Neuronal stem cell (in vitro differentiated cells): ENCODE results near the gene NUDT7.

Experiments
- DNase-seq: peaks from one replicate; pipeline ENCODE4 v3.0.0-alpha.2; 2013; ENCODE audit warnings: low spot score
- H2AFZ ChIP-seq: one replicate; pipeline ENCODE4 v1.6.1; 2013; ENCODE audit warnings: mild to moderate bottlenecking, low read length, inconsistent platforms
- H2AK5ac ChIP-seq: 2 replicates; pipeline ENCODE4 v1.6.1; 2013; ENCODE audit warnings: low read depth, mild to moderate bottlenecking, inconsistent platforms, low read length, moderate library complexity, mixed read lengths
- H2BK120ac ChIP-seq: 2 replicates; pipeline ENCODE4 v1.6.1; 2013; ENCODE audit warnings: low read depth, mild to moderate bottlenecking, inconsistent platforms, low read length, moderate library complexity, mixed read lengths
- H2BK12ac ChIP-seq: one replicate; pipeline ENCODE4 v1.6.1; 2013; ENCODE audit warnings: low read length, inconsistent platforms
- H2BK15ac ChIP-seq: 2 replicates; pipeline ENCODE4 v1.6.1; 2013; ENCODE audit warnings: mild to moderate bottlenecking, low read length, inconsistent platforms, mixed read lengths
- H2BK5ac ChIP-seq: one replicate; pipeline ENCODE4 v1.6.1; 2013; ENCODE audit warnings: inconsistent platforms, mild to moderate bottlenecking, low read length, moderate library complexity
- H3K14ac ChIP-seq: one replicate; pipeline ENCODE4 v1.6.1; 2013; ENCODE audit warnings: low read length, inconsistent platforms
- H3K18ac ChIP-seq: 2 replicates; pipeline ENCODE4 v1.6.1; 2013; ENCODE audit warnings: low read length, inconsistent platforms
- H3K23ac ChIP-seq: 2 replicates; pipeline ENCODE4 v1.6.1; 2013; ENCODE audit warnings: low read depth, mild to moderate bottlenecking, mixed read lengths, low read length, inconsistent platforms; ENCODE audit not compliant: poor library complexity
- H3K27ac ChIP-seq: replicated peaks from 3 replicates; pipeline ENCODE4 v1.5.1; 2013; ENCODE audit warnings: low read length, inconsistent platforms
- H3K27me3 ChIP-seq, 3 experiments: 2 replicates each; pipeline ENCODE4 v1.6.1; 2013; ENCODE audit warnings: low read length in 3 of 3, mild to moderate bottlenecking in 2 of 3, inconsistent platforms in 1 of 3, low read depth in 1 of 3, mixed read lengths in 1 of 3, moderate library complexity in 1 of 3; ENCODE audit not compliant: control insufficient read depth in 3 of 3, insufficient read depth in 3 of 3
- H3K36me3 ChIP-seq, 2 donors: replicated peaks in 1 of 2; 2 replicates each; pipeline ENCODE4 v1.6.1; 2013; ENCODE audit warnings: low read length in 2 of 2; ENCODE audit not compliant: control insufficient read depth in 2 of 2, insufficient read depth in 2 of 2
- H3K4ac ChIP-seq: 2 replicates; pipeline ENCODE4 v1.6.1; 2013; ENCODE audit warnings: inconsistent platforms, mild to moderate bottlenecking, low read length, moderate library complexity
- H3K4me1 ChIP-seq, 2 donors: 1 replicate in 1 of 2; 2 replicates in 1 of 2; pipeline ENCODE4 v1.6.1; 2013; ENCODE audit warnings: low read length in 2 of 2, low read depth in 1 of 2; ENCODE audit not compliant: control insufficient read depth in 2 of 2, insufficient read depth in 1 of 2
- H3K4me2 ChIP-seq: one replicate; pipeline ENCODE4 v1.6.1; 2013; ENCODE audit warnings: mild to moderate bottlenecking, low read length, inconsistent platforms; ENCODE audit not compliant: insufficient read depth, poor library complexity, severe bottlenecking
- H3K4me3 ChIP-seq, 2 donors: 2 replicates each; pipeline ENCODE4 v1.5.1; 2013; ENCODE audit warnings: low read length in 2 of 2, mild to moderate bottlenecking in 2 of 2, inconsistent platforms in 1 of 2, moderate library complexity in 1 of 2
- H3K79me1 ChIP-seq: one replicate; pipeline ENCODE4 v1.6.1; 2013; ENCODE audit warnings: low read depth, mild to moderate bottlenecking, inconsistent platforms, low read length, moderate library complexity
- H3K9ac ChIP-seq: one replicate; pipeline ENCODE4 v1.6.1; 2013; ENCODE audit warnings: mild to moderate bottlenecking, low read depth, low read length, inconsistent platforms; ENCODE audit not compliant: poor library complexity
- H3K9me3 ChIP-seq, 2 donors: replicated peaks in 1 of 2; 2 replicates each; pipeline versions ENCODE3 to v1.6.1; 2013; ENCODE audit warnings: low read length in 2 of 2, mild to moderate bottlenecking in 2 of 2, inconsistent platforms in 1 of 2, low read depth in 1 of 2, mixed read lengths in 1 of 2, moderate library complexity in 1 of 2; ENCODE audit not compliant: control insufficient read depth in 2 of 2, insufficient read depth in 1 of 2
- H4K8ac ChIP-seq: one replicate; pipeline ENCODE4 v1.6.1; 2013; ENCODE audit warnings: low read depth, mild to moderate bottlenecking, inconsistent platforms, low read length, moderate library complexity
- H4K91ac ChIP-seq: one replicate; pipeline ENCODE4 v1.6.1; 2013; ENCODE audit warnings: low read length, low read depth, mild to moderate bottlenecking, inconsistent platforms; ENCODE audit not compliant: poor library complexity
- WGBS, 2 donors: extraction: QIAGEN DNeasy Blood & Tissue Kit; methylation state at CpG; one replicate each; pipeline ENCODE4 v1.1.7; 2013; ENCODE audit warnings: missing lambda C conversion rate in 2 of 2, mixed read lengths in 1 of 2; ENCODE audit not compliant: insufficient read length in 2 of 2, insufficient replicate concordance in 1 of 2; ENCODE audit errors: extremely low coverage in 2 of 2; 5-methylcytosine and 5-hydroxymethylcytosine counted together

Gene NUDT7

GRCh38 chr16:77785373-77785764, 63.1 kb downstream of the NUDT7 start:
- Histone ChIP-seq H3K4me2 (no peak overlapping the region), H3K4me3 (no peak overlapping the region), H3K18ac (no peak overlapping the region), H3K9ac (no peak overlapping the region), H2BK15ac (no peak overlapping the region), H3K27ac (no peak overlapping the region), H3K4me1 (peaks cover 4 to 12% of the 10 kb centered on the region in 2 donors), H2AFZ (no peak overlapping the region), H3K36me3 (no peaks in the 10 kb centered on the region), H3K79me1 (no peaks in the 10 kb centered on the region), H3K27me3 (peaks cover 0 to 10% (median 3%) of the 10 kb centered on the region in 3 experiments), H2BK5ac (no peak overlapping the region), H2AK5ac (no peak overlapping the region), H4K91ac (no peak overlapping the region), H4K8ac (no peak overlapping the region), H2BK120ac (no peak overlapping the region), H3K23ac (no peak overlapping the region), H2BK12ac (no peak overlapping the region), H3K14ac (no peak overlapping the region), H3K4ac (no peak overlapping the region), H3K9me3 (no peaks in the 10 kb centered on the region)
- no CpG with 5 or more reads among the region's 2 CpGs for WGBS, 2 donors
- no peak for DNase-seq

GRCh38 chr16:77786186-77786847, 64.0 kb downstream of the NUDT7 start:
- Histone ChIP-seq H2BK15ac (no peak overlapping the region), H4K91ac (no peak overlapping the region), H3K4me2 (no peak overlapping the region), H4K8ac (no peak overlapping the region), H3K79me1 (no peaks in the 10 kb centered on the region), H3K23ac (no peak overlapping the region), H2AK5ac (no peak overlapping the region), H3K4me3 (no peak overlapping the region), H3K4me1 (peaks cover 6 to 12% of the 10 kb centered on the region in 2 donors), H2BK12ac (no peak overlapping the region), H2AFZ (no peak overlapping the region), H3K36me3 (no peaks in the 10 kb centered on the region), H2BK5ac (no peak overlapping the region), H3K9ac (no peak overlapping the region), H3K27me3 (peaks cover 0 to 10% (median 3%) of the 10 kb centered on the region in 3 experiments), H3K27ac (no peak overlapping the region), H3K18ac (no peak overlapping the region), H3K14ac (no peak overlapping the region), H3K4ac (no peak overlapping the region), H2BK120ac (no peak overlapping the region), H3K9me3 (no peaks in the 10 kb centered on the region)
- no CpG with 5 or more reads among the region's 5 CpGs for WGBS, 2 donors
- no peak for DNase-seq

GRCh38 chr16:77787452-77787851, 65.1 kb downstream of the NUDT7 start:
- H3K4me3 ChIP-seq: no peak overlapping the region

GRCh38 chr16:77788181-77789084, 66.1 kb downstream of the NUDT7 start, which contains the start of gene VAT1L:
TSS of gene VAT1L (plus strand) at chr16:77788564. CDS start at chr16:77788683, 119 bp downstream.
- Histone ChIP-seq H3K9me3 (no peaks in the 10 kb centered on the region), H2AK5ac (no peak within 1 kb of the TSS), H2BK15ac (peak within 1 kb of the TSS; percentile 71), H3K4me3 (peak within 1 kb of the TSS; percentile 79 to 96), H4K91ac (no peak within 1 kb of the TSS), H3K4me2 (peak within 1 kb of the TSS; percentile 90), H3K4me1 (peaks cover 6 to 12% of the 10 kb centered on the region in 2 donors), H3K18ac (peak within 1 kb of the TSS; percentile 96), H4K8ac (no peak within 1 kb of the TSS), H3K27ac (no peak within 1 kb of the TSS), H3K79me1 (no peaks in the 10 kb centered on the region), H2BK120ac (no peak within 1 kb of the TSS), H3K27me3 (peaks cover 0 to 10% (median 3%) of the 10 kb centered on the region in 3 experiments), H3K23ac (peak within 1 kb of the TSS; percentile 93), H2AFZ (peak within 1 kb of the TSS; percentile 99), H3K14ac (no peak within 1 kb of the TSS), H3K9ac (peak within 1 kb of the TSS; percentile 89), H3K36me3 (no peaks in the 10 kb centered on the region), H2BK12ac (no peak within 1 kb of the TSS), H3K4ac (no peak within 1 kb of the TSS), H2BK5ac (peak within 1 kb of the TSS; percentile 62)
- peak; percentile 57 for DNase-seq
- WGBS, 2 donors: no CpG with 5 or more reads among the region's 78 CpGs

More at GRCh38 chr16:77787452-77787851, 65.1 kb downstream of the NUDT7 start:
- Histone ChIP-seq H3K4ac (no peak overlapping the region), H3K27me3 (peaks cover 0 to 10% (median 3%) of the 10 kb centered on the region in 3 experiments), H4K91ac (no peak overlapping the region), H3K4me1 (peaks cover 6 to 12% of the 10 kb centered on the region in 2 donors), H2BK5ac (no peak overlapping the region), H3K23ac (no peak overlapping the region), H3K9me3 (no peaks in the 10 kb centered on the region), H2BK12ac (no peak overlapping the region), H2BK15ac (no peak overlapping the region), H3K4me2 (no peak overlapping the region), H2AFZ (peak overlapping the region; percentile 99), H3K79me1 (no peaks in the 10 kb centered on the region), H3K27ac (no peak overlapping the region), H4K8ac (no peak overlapping the region), H2BK120ac (no peak overlapping the region), H3K36me3 (no peaks in the 10 kb centered on the region), H2AK5ac (no peak overlapping the region), H3K14ac (no peak overlapping the region), H3K18ac (no peak overlapping the region), H3K9ac (no peak overlapping the region)
- no peak for DNase-seq
- WGBS, 2 donors: no CpG with 5 or more reads among the region's 2 CpGs
